Measurements from ENCODE around the gene TNPO2. TPM values are rescaled to one million over a fixed set of nuclear protein-coding genes. Genes with fewer than 3 reads are reported as not detected.

TNPO2 gene
- total and polyA plus RNA-seq, 2 experiments from 2014 or later, result 37.1 to 83.0 TPM

DNA sequence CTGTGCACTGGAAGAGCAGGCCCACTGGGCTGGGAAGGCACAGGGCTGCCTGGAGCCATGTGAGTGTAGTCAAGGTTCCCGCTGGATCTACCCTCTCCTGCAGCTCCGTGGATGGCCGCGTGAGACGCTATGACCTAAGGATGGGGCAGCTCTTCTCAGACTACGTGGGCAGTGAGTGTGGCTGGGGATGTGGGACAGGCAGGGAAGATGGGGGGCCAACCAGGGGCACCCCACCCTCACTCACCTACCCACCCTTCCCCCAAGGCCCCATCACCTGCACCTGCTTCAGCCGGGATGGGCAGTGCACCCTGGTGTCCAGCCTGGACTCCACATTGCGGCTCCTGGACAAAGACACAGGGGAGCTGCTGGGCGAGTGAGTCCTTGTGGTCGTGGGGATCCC lies 51.0 kb downstream of the TNPO2 start:
- Histone ChIP-seq H3K27me3 (ENCODE audit: insufficient read depth) (no peaks in the 10 kb centered on the region), H3F3A (replicated peaks; ENCODE audit: low read depth) (peaks cover 27% of the 10 kb centered on the region), H3K4me1 (ENCODE audit: insufficient read depth) (peaks cover 7% of the 10 kb centered on the region; the same call in 1 of the 2 replicates), H3K79me2 (replicated peaks; ENCODE audit: insufficient read depth) (peaks cover 22% of the 10 kb centered on the region), H3K4me2 (no peak overlapping the region), H3K9me2 (ENCODE audit: insufficient read depth) (no peaks in the 10 kb centered on the region), H3K4me3 (no peak overlapping the region), H3K36me3 (ENCODE audit: insufficient read depth) (peaks cover 22% of the 10 kb centered on the region; the same call in 1 of the 2 replicates), H4K20me1 (replicated peaks; ENCODE audit: insufficient read depth) (peaks cover 13% of the 10 kb centered on the region), H2AFZ (no peak overlapping the region), H3K27ac (ENCODE audit: low read depth) (no peak overlapping the region)
- ATAC-seq (no peak), DNase-seq (ENCODE audit: low spot score) (peak; percentile 49)
- TF ChIP-seq EZH2phosphoT487 (IDR thresholded peaks at IDR 0.05; ENCODE audit: unreplicated experiment) (no peak), POLR2AphosphoS5 (IDR thresholded peaks at IDR 0.05; ENCODE audit: low read depth) (no peak), EZH2 (IDR thresholded peaks at IDR 0.05; ENCODE audit: low read depth, unreplicated experiment) (no peak)
- TF ChIP-seq, protein P1, sequence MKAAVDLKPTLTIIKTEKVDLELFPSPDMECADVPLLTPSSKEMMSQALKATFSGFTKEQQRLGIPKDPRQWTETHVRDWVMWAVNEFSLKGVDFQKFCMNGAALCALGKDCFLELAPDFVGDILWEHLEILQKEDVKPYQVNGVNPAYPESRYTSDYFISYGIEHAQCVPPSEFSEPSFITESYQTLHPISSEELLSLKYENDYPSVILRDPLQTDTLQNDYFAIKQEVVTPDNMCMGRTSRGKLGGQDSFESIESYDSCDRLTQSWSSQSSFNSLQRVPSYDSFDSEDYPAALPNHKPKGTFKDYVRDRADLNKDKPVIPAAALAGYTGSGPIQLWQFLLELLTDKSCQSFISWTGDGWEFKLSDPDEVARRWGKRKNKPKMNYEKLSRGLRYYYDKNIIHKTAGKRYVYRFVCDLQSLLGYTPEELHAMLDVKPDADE (IDR thresholded peaks at IDR 0.05), result no peak
- TF ChIP-seq, protein P2, sequence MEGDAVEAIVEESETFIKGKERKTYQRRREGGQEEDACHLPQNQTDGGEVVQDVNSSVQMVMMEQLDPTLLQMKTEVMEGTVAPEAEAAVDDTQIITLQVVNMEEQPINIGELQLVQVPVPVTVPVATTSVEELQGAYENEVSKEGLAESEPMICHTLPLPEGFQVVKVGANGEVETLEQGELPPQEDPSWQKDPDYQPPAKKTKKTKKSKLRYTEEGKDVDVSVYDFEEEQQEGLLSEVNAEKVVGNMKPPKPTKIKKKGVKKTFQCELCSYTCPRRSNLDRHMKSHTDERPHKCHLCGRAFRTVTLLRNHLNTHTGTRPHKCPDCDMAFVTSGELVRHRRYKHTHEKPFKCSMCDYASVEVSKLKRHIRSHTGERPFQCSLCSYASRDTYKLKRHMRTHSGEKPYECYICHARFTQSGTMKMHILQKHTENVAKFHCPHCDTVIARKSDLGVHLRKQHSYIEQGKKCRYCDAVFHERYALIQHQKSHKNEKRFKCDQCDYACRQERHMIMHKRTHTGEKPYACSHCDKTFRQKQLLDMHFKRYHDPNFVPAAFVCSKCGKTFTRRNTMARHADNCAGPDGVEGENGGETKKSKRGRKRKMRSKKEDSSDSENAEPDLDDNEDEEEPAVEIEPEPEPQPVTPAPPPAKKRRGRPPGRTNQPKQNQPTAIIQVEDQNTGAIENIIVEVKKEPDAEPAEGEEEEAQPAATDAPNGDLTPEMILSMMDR (conservative IDR thresholded peaks at IDR 0.05; ENCODE audit: low read depth in 2 of 2), result peak; percentile 25 to 57; a peak in 2 of 4 replicates
- TF ChIP-seq, protein P3, sequence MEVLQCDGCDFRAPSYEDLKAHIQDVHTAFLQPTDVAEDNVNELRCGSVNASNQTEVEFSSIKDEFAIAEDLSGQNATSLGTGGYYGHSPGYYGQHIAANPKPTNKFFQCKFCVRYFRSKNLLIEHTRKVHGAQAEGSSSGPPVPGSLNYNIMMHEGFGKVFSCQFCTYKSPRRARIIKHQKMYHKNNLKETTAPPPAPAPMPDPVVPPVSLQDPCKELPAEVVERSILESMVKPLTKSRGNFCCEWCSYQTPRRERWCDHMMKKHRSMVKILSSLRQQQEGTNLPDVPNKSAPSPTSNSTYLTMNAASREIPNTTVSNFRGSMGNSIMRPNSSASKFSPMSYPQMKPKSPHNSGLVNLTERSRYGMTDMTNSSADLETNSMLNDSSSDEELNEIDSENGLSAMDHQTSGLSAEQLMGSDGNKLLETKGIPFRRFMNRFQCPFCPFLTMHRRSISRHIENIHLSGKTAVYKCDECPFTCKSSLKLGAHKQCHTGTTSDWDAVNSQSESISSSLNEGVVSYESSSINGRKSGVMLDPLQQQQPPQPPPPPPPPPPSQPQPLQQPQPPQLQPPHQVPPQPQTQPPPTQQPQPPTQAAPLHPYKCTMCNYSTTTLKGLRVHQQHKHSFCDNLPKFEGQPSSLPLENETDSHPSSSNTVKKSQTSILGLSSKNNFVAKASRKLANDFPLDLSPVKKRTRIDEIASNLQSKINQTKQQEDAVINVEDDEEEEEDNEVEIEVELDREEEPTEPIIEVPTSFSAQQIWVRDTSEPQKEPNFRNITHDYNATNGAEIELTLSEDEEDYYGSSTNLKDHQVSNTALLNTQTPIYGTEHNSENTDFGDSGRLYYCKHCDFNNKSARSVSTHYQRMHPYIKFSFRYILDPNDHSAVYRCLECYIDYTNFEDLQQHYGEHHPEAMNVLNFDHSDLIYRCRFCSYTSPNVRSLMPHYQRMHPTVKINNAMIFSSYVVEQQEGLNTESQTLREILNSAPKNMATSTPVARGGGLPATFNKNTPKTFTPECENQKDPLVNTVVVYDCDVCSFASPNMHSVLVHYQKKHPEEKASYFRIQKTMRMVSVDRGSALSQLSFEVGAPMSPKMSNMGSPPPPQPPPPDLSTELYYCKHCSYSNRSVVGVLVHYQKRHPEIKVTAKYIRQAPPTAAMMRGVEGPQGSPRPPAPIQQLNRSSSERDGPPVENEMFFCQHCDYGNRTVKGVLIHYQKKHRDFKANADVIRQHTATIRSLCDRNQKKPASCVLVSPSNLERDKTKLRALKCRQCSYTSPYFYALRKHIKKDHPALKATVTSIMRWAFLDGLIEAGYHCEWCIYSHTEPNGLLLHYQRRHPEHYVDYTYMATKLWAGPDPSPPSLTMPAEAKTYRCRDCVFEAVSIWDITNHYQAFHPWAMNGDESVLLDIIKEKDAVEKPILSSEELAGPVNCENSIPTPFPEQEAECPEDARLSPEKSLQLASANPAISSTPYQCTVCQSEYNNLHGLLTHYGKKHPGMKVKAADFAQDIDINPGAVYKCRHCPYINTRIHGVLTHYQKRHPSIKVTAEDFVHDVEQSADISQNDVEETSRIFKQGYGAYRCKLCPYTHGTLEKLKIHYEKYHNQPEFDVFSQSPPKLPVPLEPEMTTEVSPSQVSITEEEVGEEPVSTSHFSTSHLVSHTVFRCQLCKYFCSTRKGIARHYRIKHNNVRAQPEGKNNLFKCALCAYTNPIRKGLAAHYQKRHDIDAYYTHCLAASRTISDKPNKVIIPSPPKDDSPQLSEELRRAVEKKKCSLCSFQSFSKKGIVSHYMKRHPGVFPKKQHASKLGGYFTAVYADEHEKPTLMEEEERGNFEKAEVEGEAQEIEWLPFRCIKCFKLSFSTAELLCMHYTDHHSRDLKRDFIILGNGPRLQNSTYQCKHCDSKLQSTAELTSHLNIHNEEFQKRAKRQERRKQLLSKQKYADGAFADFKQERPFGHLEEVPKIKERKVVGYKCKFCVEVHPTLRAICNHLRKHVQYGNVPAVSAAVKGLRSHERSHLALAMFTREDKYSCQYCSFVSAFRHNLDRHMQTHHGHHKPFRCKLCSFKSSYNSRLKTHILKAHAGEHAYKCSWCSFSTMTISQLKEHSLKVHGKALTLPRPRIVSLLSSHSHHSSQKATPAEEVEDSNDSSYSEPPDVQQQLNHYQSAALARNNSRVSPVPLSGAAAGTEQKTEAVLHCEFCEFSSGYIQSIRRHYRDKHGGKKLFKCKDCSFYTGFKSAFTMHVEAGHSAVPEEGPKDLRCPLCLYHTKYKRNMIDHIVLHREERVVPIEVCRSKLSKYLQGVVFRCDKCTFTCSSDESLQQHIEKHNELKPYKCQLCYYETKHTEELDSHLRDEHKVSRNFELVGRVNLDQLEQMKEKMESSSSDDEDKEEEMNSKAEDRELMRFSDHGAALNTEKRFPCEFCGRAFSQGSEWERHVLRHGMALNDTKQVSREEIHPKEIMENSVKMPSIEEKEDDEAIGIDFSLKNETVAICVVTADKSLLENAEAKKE (CRISPR knock-in tag; IDR thresholded peaks at IDR 0.05), result no peak
- Mint-ChIP-seq H3K27ac (no peak overlapping the region), H3K4me3 (no peak overlapping the region), H3K36me3 (ENCODE audit: low read depth) (peaks cover 55% of the 10 kb centered on the region), H3K9me3 (no peaks in the 10 kb centered on the region; the same call in 2 of the 3 replicates), H3K4me1 (peaks cover 6% of the 10 kb centered on the region; the same call in 2 of the 3 replicates), H3K27me3 (ENCODE audit: insufficient read depth, low read depth, poor library complexity) (peaks cover 41% of the 10 kb centered on the region)

Data from GM23338 (cell line).